Stomach (tissue), 9 donors: ENCODE results near the gene LDB3. TPM values are rescaled to one million over a fixed set of nuclear protein-coding genes. Genes with fewer than 3 reads are reported as not detected.
A peak's percentile ranks its signal among the peaks of the same experiment; 100 is the strongest.

ENCODE experiments used
- DNase-seq, 2 donors: peaks; one replicate each; pipeline versions ENCODE4 v3.0.0 to v3.0.0-alpha.2; 2013 to 2019
- H3K27ac ChIP-seq, 5 donors: fragments of 200-600 bp in 4 of 5; sonication (generic) in 4 of 5; one replicate each; pipeline ENCODE4 v1.5.1; 2013 to 2019; ENCODE audit warnings: mild to moderate bottlenecking in 1 of 5, moderate library complexity in 1 of 5
- H3K27me3 ChIP-seq, 3 donors: fragments of 200-600 bp; sonication (generic); one replicate each; pipeline ENCODE4 v1.5.1; 2017 to 2019; ENCODE audit warnings: mixed run types in 1 of 3
- H3K36me3 ChIP-seq, 4 donors: fragments of 200-600 bp; sonication (generic); 1 replicate in 3 of 4; 2 replicates in 1 of 4; pipeline ENCODE4 v1.5.1; 2016 to 2019
- H3K4me1 ChIP-seq, 4 donors: fragments of 200-600 bp; sonication (generic); one replicate each; pipeline ENCODE4 v1.5.1; 2016 to 2019
- H3K4me3 ChIP-seq, 4 donors: fragments of 200-600 bp; sonication (generic) in 3 of 4; one replicate each; pipeline ENCODE4 v1.5.1; 2016 to 2019; ENCODE audit warnings: mild to moderate bottlenecking in 1 of 4
- H3K9me3 ChIP-seq, 4 donors: fragments of 200-600 bp; sonication (generic); one replicate each; pipeline ENCODE4 v1.5.1; 2016 to 2019
- CTCF ChIP-seq, 7 experiments: fragments of 450-650 bp in 4 of 7; fragments of 200-600 bp in 3 of 7; sonication (generic) in 3 of 7; IDR thresholded peaks; one replicate each; pipeline ENCODE4 v1.5.1; 2016 to 2019; ENCODE audit warnings: antibody characterized with exemption in 7 of 7, control low read depth in 2 of 7, mild to moderate bottlenecking in 1 of 7
- EP300 ChIP-seq: sonication (generic); formaldehyde crosslinking; IDR thresholded peaks from one replicate; pipeline ENCODE4 v1.6.1; 2017; ENCODE audit warnings: antibody characterized with exemption
- POLR2A ChIP-seq, 4 donors: fragments of 450-650 bp; IDR thresholded peaks; one replicate each; pipeline ENCODE4 v1.6.1; 2016; ENCODE audit warnings: antibody characterized with exemption in 4 of 4, control low read depth in 2 of 4, mild to moderate bottlenecking in 1 of 4, moderate library complexity in 1 of 4
- POLR2AphosphoS5 ChIP-seq, 3 donors: sonication (generic); formaldehyde crosslinking; IDR thresholded peaks; one replicate each; pipeline ENCODE4 v1.6.1; 2016; ENCODE audit warnings: antibody characterized with exemption in 3 of 3
- WGBS, 5 donors: extraction: QIAGEN DNeasy Blood & Tissue Kit in 3 of 5; methylation state at CpG; one replicate each; pipeline versions ENCODE4 v1.1.5 to v1.1.7; 2013 to 2018; 5-methylcytosine and 5-hydroxymethylcytosine counted together
- intact Hi-C: fragments of 100-400 bp; cut with DNase I; formaldehyde crosslinking; loops from one replicate; pipeline ENCODE4 v1.15.1; 2023; ENCODE audit warnings: low total_unique reads
- polyA plus RNA-seq, 3 donors: library from polyadenylated mRNA; stranded (reverse); fragments of 200-250 nt; gene quantifications; one replicate each; pipeline ENCODE4 v1.2.3, GENCODE V29; 2013
- total RNA-seq, 5 donors: library from RNA; depleted of rRNA; stranded (reverse); fragments of >200 nt; gene quantifications; one replicate each; pipeline versions ENCODE4 v1.1.0 to v1.2.3, GENCODE V29; 2014 to 2016
- donor health status: healthy with polysubstance abuse.
- donor health status: Bipolar disorder and iron deficiency.
- donor health status: healthy.

LDB3 gene
- total and polyA plus RNA-seq, 8 donors, result 0.29 to 8.5 (median 2.5) TPM

- Histone ChIP-seq H3K4me1 (peaks cover 11 to 82% (median 40%) of the 10 kb centered on the region in 4 donors), H3K36me3 (no peaks in the 10 kb centered on the region), H3K9me3 (no peaks in the 10 kb centered on the region), H3K27ac (peak overlapping the region; percentile 97 to 100 (median 98)), H3K27me3 (peaks cover 0 to 18% (median 3%) of the 10 kb centered on the region in 3 donors), H3K4me3 (peak overlapping the region; percentile 75 to 87 (median 80))
- DNase-seq, result peak; percentile 31 to 82
- intact Hi-C loops, result no loop called here
- peak in 1 of 4 donors; percentile 38 for TF ChIP-seq POLR2A (IDR thresholded peaks at IDR 0.05)
- TF ChIP-seq POLR2AphosphoS5 (IDR thresholded peaks at IDR 0.05), result peak; percentile 12 to 38 (median 18)
- no peak for TF ChIP-seq EP300
- 2 to 5% (median 3%) methylated on average over 28 to 47 of the region's 47 CpGs for WGBS, 5 donors
These were observed 89.0 kb downstream of the LDB3 start for GRCh38 chr10:86757113-86757972.

GRCh38 chr10:86758189-86759072 lies 90.1 kb downstream of the LDB3 start:
- no peaks in the 10 kb centered on the region for H3K9me3 ChIP-seq
- H3K4me3 ChIP-seq, result peak overlapping the region; percentile 75 to 87 (median 80)
- H3K27me3 ChIP-seq, result peaks cover 0 to 18% (median 3%) of the 10 kb centered on the region in 3 donors
- intact Hi-C loops, result no loop called here
- H3K36me3 ChIP-seq, result no peaks in the 10 kb centered on the region
- TF ChIP-seq EP300 (no peak), POLR2AphosphoS5 (IDR thresholded peaks at IDR 0.05) (peak in 2 of 3 donors; percentile 18 to 27), CTCF (IDR thresholded peaks at IDR 0.05) (no peak)
- H3K4me1 ChIP-seq, result peaks cover 8 to 80% (median 37%) of the 10 kb centered on the region in 4 donors
- WGBS, 5 donors, result 21 to 28% (median 23%) methylated on average over 9 of the region's 9 CpGs
- DNase-seq, result peak in 1 of 2 donors; percentile 46
- peak overlapping the region in 4 of 5 donors; percentile 97 to 100 (median 98) for H3K27ac ChIP-seq

GRCh38 chr10:86759073-86759672 lies 90.9 kb downstream of the LDB3 start:
- Histone ChIP-seq H3K36me3 (no peaks in the 10 kb centered on the region), H3K4me3 (peak overlapping the region; percentile 75 to 87 (median 80)), H3K27me3 (peaks cover 0 to 18% (median 3%) of the 10 kb centered on the region in 3 donors), H3K4me1 (peaks cover 8 to 73% (median 36%) of the 10 kb centered on the region in 4 donors), H3K9me3 (no peaks in the 10 kb centered on the region), H3K27ac (peak overlapping the region in 4 of 5 donors; percentile 97 to 100 (median 98))
- no peak for DNase-seq
- TF ChIP-seq POLR2A (IDR thresholded peaks at IDR 0.05) (no peak), POLR2AphosphoS5 (IDR thresholded peaks at IDR 0.05) (no peak), CTCF (IDR thresholded peaks at IDR 0.05) (no peak), EP300 (no peak)
- 17 to 38% (median 27%) methylated on average over 3 of the region's 3 CpGs for WGBS, 5 donors
- intact Hi-C loops, result no loop called here

- 77 to 93% (median 85%) methylated on average over 5 of the region's 5 CpGs for WGBS, 5 donors
- Histone ChIP-seq H3K27ac (peak overlapping the region in 1 of 5 donors; percentile 2), H3K4me3 (no peak overlapping the region), H3K36me3 (no peaks in the 10 kb centered on the region), H3K27me3 (no peaks in the 10 kb centered on the region), H3K9me3 (no peaks in the 10 kb centered on the region), H3K4me1 (peaks cover 3 to 74% (median 41%) of the 10 kb centered on the region in 4 donors)
- DNase-seq, result no peak
- intact Hi-C loops, result no loop called here
- TF ChIP-seq POLR2A (IDR thresholded peaks at IDR 0.05) (no peak), CTCF (IDR thresholded peaks at IDR 0.05) (no peak), EP300 (no peak), POLR2AphosphoS5 (IDR thresholded peaks at IDR 0.05) (no peak)
These were observed 95.1 kb downstream of the LDB3 start for GRCh38 chr10:86763404-86763803.
